HepG2 (cell line): ENCODE measurements around the gene TVP23C. TPM values are rescaled to one million over a fixed set of nuclear protein-coding genes. Genes with fewer than 3 reads are reported as not detected.

Experiments
- ATAC-seq: fragments of 200-7000 bp; cut with Tn5 transposase; 3 replicates; pipeline ENCODE4 v1.9.1; 2020; ENCODE audit warnings: mild to moderate bottlenecking, moderate library complexity
- BruUV-seq: library from RNA; stranded (reverse); fragments of 400-500 nt; replicated peaks from 2 replicates; lab custom pipeline; 2021; lab: Mats Ljungman, UMichigan
- CTCF ChIA-PET: fragments of 300-600 bp; formaldehyde crosslinking; extraction: SDS; loops from one replicate; lab custom pipeline; 2021; ENCODE audit warnings: low total read pairs, inconsistent platforms, low intra/inter-chr PET ratio; lab: Yijun Ruan, JAX
- POLR2A ChIA-PET: fragments of 350-600 bp; sonication (Branson Sonifier 250); formaldehyde crosslinking; loops from one replicate; lab custom pipeline; 2020; ENCODE audit warnings: antibody characterized with exemption, inconsistent platforms; lab: Yijun Ruan, JAX
- DNase-seq: peaks from one replicate; pipeline ENCODE4 v3.0.0-alpha.2; 2015; ENCODE audit warnings: low spot score
- FAIRE-seq: peaks from 3 replicates; lab custom pipeline; 2011; peaks lifted over from hg19 to GRCh38; lab: Jason Lieb, UNC
- H2AFZ ChIP-seq: one replicate; pipeline ENCODE4 v1.6.1; 2011; ENCODE audit warnings: low read length, inconsistent platforms
- H3K27ac ChIP-seq: fragments of 300-600 bp; 3 replicates; pipeline ENCODE4 v1.8.0; 2011; ENCODE audit warnings: mixed run types, mild to moderate bottlenecking, mixed read lengths, low read length, inconsistent platforms; ENCODE audit not compliant: insufficient read depth; ENCODE audit errors: extremely low read length
- H3K27me3 ChIP-seq, 2 experiments: fragments of 200-600 bp in 1 of 2; 2 replicates in 1 of 2; 3 replicates in 1 of 2; pipeline versions ENCODE4 v1.6.0 to v1.8.0; 2011; ENCODE audit warnings: low read length in 2 of 2, mild to moderate bottlenecking in 2 of 2, moderate library complexity in 2 of 2, inconsistent platforms in 1 of 2; ENCODE audit not compliant: insufficient read depth in 2 of 2, control insufficient read depth in 1 of 2
- H3K36me3 ChIP-seq, 2 experiments: fragments of 200-600 bp in 1 of 2; replicated peaks in 1 of 2; 2 replicates in 1 of 2; 3 replicates in 1 of 2; pipeline versions ENCODE4 v1.5.1 to v1.8.0; 2011; ENCODE audit warnings: low read length in 2 of 2, inconsistent platforms in 1 of 2; ENCODE audit not compliant: insufficient read depth in 2 of 2, control insufficient read depth in 1 of 2
- H3K4me1 ChIP-seq: 2 replicates; pipeline ENCODE4 v1.5.1; 2012; ENCODE audit warnings: low read length, inconsistent platforms; ENCODE audit not compliant: insufficient read depth
- H3K4me2 ChIP-seq: 2 replicates; pipeline ENCODE4 v1.6.0; 2011; ENCODE audit warnings: low read depth, low read length, inconsistent platforms
- H3K4me3 ChIP-seq, 3 experiments: fragments of 200-600 bp in 1 of 3; sonication (generic), shearing (Covaris generic) in 1 of 3; replicated peaks in 1 of 3; 2 replicates each; pipeline ENCODE4 v1.5.1; 2011 to 2016; ENCODE audit warnings: low read length in 3 of 3, inconsistent platforms in 2 of 3, low read depth in 2 of 3, mild to moderate bottlenecking in 2 of 3, control low read depth in 1 of 3, mixed read lengths in 1 of 3; ENCODE audit not compliant: insufficient read depth in 1 of 3
- H3K79me2 ChIP-seq: one replicate; pipeline ENCODE4 v1.6.1; 2011; ENCODE audit warnings: low read length, inconsistent platforms; ENCODE audit not compliant: insufficient read depth
- H3K9ac ChIP-seq: 2 replicates; pipeline ENCODE4 v1.6.0; 2011; ENCODE audit warnings: mild to moderate bottlenecking, low read depth, low read length, inconsistent platforms; ENCODE audit not compliant: insufficient read depth
- H3K9me3 ChIP-seq: 2 replicates; pipeline ENCODE4 v1.5.1; 2012; ENCODE audit warnings: mild to moderate bottlenecking, low read length
- H4K20me1 ChIP-seq: 2 replicates; pipeline ENCODE4 v1.6.0; 2011; ENCODE audit warnings: inconsistent platforms, mild to moderate bottlenecking, low read length, moderate library complexity; ENCODE audit not compliant: insufficient read depth
- CBFB ChIP-seq: sonication (generic); formaldehyde crosslinking; IDR thresholded peaks from 2 replicates; pipeline ENCODE4 v1.4.0; 2020; ENCODE audit warnings: missing genetic modification reagents
- PCBP2 ChIP-seq: fragments of 200-400 bp; formaldehyde crosslinking; optimal IDR thresholded peaks from 2 replicates; pipeline ENCODE3; 2018; ENCODE audit warnings: low read length, low read depth; ENCODE audit not compliant: poor library complexity, severe bottlenecking
- TCF7 ChIP-seq: sonication (generic); IDR thresholded peaks from 2 replicates; pipeline ENCODE4 v1.6.1; 2016; ENCODE audit warnings: antibody characterized with exemption, low read depth
- ZNF224 ChIP-seq: sonication (generic); formaldehyde crosslinking; IDR thresholded peaks from 2 replicates; pipeline ENCODE4 v1.5.0; 2020; ENCODE audit warnings: mild to moderate bottlenecking, missing genetic modification reagents
- ZNF382 ChIP-seq: sonication (generic); formaldehyde crosslinking; IDR thresholded peaks from 2 replicates; pipeline ENCODE4 v1.5.0; 2020; ENCODE audit warnings: missing genetic modification reagents, mild to moderate bottlenecking, borderline replicate concordance
- ZNF468 ChIP-seq: sonication (generic); formaldehyde crosslinking; IDR thresholded peaks from 2 replicates; pipeline ENCODE4 v1.8.0; 2022; ENCODE audit warnings: mild to moderate bottlenecking, moderate library complexity, missing genetic modification reagents
- ZNF546 ChIP-seq: sonication (generic); formaldehyde crosslinking; conservative IDR thresholded peaks from 2 replicates; pipeline ENCODE4 v1.8.1; 2023; ENCODE audit warnings: mild to moderate bottlenecking, missing genetic modification reagents
- ZNF674 ChIP-seq: sonication (generic); formaldehyde crosslinking; IDR thresholded peaks from 2 replicates; pipeline ENCODE4 v1.5.0; 2020; ENCODE audit warnings: low read depth, mild to moderate bottlenecking, missing genetic modification reagents
- ZNF724P ChIP-seq: sonication (generic); formaldehyde crosslinking; IDR thresholded peaks from 2 replicates; pipeline ENCODE4 v1.8.0; 2022; ENCODE audit warnings: missing genetic modification reagents, borderline replicate concordance
- WGBS: methylation state at CpG from one replicate; pipeline ENCODE4 v1.1.6; 2017; ENCODE audit warnings: low lambda C conversion rate; 5-methylcytosine and 5-hydroxymethylcytosine counted together
- in situ Hi-C: cut with HindIII; loops from 2 replicates; pipeline ENCODE4 v1.10.0; 2017; ENCODE audit warnings: low pct_unique_long_range_greater_than_20kb; ENCODE audit not compliant: extremely low pct_ligation_motif_present
- intact Hi-C: fragments of 100-400 bp; cut with micrococcal nuclease; formaldehyde crosslinking; loops from one replicate; pipeline ENCODE4 v1.10.0; 2022; ENCODE audit not compliant: unreplicated experiment
- polyA plus RNA-seq, 8 experiments: library from polyadenylated mRNA; depleted of rRNA in 3 of 8; stranded (reverse) in 7 of 8; unstranded in 1 of 8; fragments of >200 nt; fragmentation: Illumina TruSeq in 4 of 8; extraction: Trizol in 4 of 8; gene quantifications; 2 replicates each; pipeline versions ENCODE4 v1.2.1 to v1.2.3, GENCODE V29; 2011 to 2016; ENCODE audit warnings: low read depth in 4 of 8, missing spikeins in 1 of 8, mixed read lengths in 1 of 8; ENCODE audit not compliant: insufficient read depth in 1 of 8
- total RNA-seq, 5 experiments: library from RNA; depleted of rRNA; stranded (reverse); fragments of >200 nt; fragmentation: Illumina TruSeq; extraction: Trizol; gene quantifications; 2 replicates each; pipeline ENCODE4 v1.2.3, GENCODE V29; 2016; ENCODE audit warnings: low read depth in 1 of 5
- TF ChIP-seq, protein P1 (sequence below): sonication (generic); formaldehyde crosslinking; IDR thresholded peaks from 2 replicates; pipeline ENCODE4 v1.5.1; 2020; ENCODE audit warnings: mild to moderate bottlenecking, missing genetic modification reagents, borderline replicate concordance
- TF ChIP-seq, protein P2 (sequence below): sonication (generic); formaldehyde crosslinking; IDR thresholded peaks from 2 replicates; pipeline ENCODE4 v1.4.0; 2020; ENCODE audit warnings: missing genetic modification reagents
- TF ChIP-seq, protein P3 (sequence below): sonication (generic); formaldehyde crosslinking; IDR thresholded peaks from 2 replicates; pipeline ENCODE4 v1.8.0; 2022; ENCODE audit warnings: mild to moderate bottlenecking, missing genetic modification reagents
- TF ChIP-seq, protein P4 (sequence below): sonication (generic); formaldehyde crosslinking; IDR thresholded peaks from 2 replicates; pipeline ENCODE4 v1.4.0; 2020; ENCODE audit warnings: missing genetic modification reagents

The TVP23C gene
- total and polyA plus RNA-seq, 2 of the 13 experiments (the other 11 are each of a cell fraction or from before 2014, with no cell fraction given), result 10.4 to 28.2 TPM

DNA sequence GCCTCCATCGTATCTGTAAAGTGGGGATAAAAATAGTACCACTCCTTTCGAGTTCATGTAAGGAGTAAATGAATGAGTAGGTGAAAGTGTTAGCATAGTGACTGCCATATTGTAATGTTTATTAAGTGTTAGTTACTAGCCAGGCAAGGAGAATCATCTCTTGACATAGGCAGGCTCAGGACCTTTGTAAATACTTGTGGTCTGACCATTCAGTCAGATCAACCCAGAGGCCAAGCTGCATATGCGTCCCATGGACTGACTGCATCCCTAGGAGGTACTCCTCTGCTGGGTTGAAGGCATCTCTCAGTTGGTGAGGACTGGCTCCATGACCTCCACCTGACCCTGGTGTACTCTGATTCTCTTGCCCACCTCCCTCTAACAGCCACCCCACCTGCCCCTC, 55.4 kb downstream of the TVP23C start (continued):
- TF ChIP-seq, protein P1, sequence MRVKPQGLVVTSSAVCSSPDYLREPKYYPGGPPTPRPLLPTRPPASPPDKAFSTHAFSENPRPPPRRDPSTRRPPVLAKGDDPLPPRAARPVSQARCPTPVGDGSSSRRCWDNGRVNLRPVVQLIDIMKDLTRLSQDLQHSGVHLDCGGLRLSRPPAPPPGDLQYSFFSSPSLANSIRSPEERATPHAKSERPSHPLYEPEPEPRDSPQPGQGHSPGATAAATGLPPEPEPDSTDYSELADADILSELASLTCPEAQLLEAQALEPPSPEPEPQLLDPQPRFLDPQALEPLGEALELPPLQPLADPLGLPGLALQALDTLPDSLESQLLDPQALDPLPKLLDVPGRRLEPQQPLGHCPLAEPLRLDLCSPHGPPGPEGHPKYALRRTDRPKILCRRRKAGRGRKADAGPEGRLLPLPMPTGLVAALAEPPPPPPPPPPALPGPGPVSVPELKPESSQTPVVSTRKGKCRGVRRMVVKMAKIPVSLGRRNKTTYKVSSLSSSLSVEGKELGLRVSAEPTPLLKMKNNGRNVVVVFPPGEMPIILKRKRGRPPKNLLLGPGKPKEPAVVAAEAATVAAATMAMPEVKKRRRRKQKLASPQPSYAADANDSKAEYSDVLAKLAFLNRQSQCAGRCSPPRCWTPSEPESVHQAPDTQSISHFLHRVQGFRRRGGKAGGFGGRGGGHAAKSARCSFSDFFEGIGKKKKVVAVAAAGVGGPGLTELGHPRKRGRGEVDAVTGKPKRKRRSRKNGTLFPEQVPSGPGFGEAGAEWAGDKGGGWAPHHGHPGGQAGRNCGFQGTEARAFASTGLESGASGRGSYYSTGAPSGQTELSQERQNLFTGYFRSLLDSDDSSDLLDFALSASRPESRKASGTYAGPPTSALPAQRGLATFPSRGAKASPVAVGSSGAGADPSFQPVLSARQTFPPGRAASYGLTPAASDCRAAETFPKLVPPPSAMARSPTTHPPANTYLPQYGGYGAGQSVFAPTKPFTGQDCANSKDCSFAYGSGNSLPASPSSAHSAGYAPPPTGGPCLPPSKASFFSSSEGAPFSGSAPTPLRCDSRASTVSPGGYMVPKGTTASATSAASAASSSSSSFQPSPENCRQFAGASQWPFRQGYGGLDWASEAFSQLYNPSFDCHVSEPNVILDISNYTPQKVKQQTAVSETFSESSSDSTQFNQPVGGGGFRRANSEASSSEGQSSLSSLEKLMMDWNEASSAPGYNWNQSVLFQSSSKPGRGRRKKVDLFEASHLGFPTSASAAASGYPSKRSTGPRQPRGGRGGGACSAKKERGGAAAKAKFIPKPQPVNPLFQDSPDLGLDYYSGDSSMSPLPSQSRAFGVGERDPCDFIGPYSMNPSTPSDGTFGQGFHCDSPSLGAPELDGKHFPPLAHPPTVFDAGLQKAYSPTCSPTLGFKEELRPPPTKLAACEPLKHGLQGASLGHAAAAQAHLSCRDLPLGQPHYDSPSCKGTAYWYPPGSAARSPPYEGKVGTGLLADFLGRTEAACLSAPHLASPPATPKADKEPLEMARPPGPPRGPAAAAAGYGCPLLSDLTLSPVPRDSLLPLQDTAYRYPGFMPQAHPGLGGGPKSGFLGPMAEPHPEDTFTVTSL (CRISPR knock-in tag), result no peak
- TF ChIP-seq ZNF724P, result no peak
- TF ChIP-seq, protein P2, sequence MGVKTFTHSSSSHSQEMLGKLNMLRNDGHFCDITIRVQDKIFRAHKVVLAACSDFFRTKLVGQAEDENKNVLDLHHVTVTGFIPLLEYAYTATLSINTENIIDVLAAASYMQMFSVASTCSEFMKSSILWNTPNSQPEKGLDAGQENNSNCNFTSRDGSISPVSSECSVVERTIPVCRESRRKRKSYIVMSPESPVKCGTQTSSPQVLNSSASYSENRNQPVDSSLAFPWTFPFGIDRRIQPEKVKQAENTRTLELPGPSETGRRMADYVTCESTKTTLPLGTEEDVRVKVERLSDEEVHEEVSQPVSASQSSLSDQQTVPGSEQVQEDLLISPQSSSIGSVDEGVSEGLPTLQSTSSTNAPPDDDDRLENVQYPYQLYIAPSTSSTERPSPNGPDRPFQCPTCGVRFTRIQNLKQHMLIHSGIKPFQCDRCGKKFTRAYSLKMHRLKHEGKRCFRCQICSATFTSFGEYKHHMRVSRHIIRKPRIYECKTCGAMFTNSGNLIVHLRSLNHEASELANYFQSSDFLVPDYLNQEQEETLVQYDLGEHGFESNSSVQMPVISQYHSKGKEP (CRISPR knock-in tag), result no peak
- TF ChIP-seq, all 625 proteins: peak for 0

DNA sequence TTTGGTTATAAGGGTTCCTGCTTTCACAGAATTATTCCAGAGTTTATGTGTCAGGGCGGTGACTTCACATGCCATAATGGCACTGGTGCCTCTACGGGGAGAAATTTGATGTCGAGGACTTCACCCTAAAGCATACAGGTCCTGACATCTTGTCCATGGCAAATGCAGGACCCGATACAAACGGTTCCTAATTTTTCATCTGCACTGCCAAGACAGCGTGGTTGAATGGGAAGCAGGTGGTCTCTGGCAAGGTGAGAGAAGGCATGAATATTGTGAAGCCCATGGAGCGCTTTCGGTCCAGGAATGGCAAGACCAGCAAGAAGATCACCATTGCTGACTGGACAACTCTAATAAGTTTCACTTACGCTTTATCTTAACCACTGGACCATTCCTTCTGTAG, 56.3 kb downstream of the TVP23C start:
- no peaks in the 10 kb centered on the region for H3K4me1 ChIP-seq
- no peak overlapping the region for H3K27ac ChIP-seq
- POLR2A ChIA-PET, result no interaction called here
- ATAC-seq (no peak), DNase-seq (no peak), FAIRE-seq (no peak)
- no peaks in the 10 kb centered on the region for H3K9me3 ChIP-seq
- H3K36me3 ChIP-seq, result peaks cover 6 to 40% of the 10 kb centered on the region in 2 experiments
- in situ Hi-C loops, result no loop called here
- H3K79me2 ChIP-seq, result no peaks in the 10 kb centered on the region
- H3K4me2 ChIP-seq, result no peak overlapping the region
- H4K20me1 ChIP-seq, result no peaks in the 10 kb centered on the region
- no peak overlapping the region for H2AFZ ChIP-seq
- H3K4me3 ChIP-seq, result no peak overlapping the region
- intact Hi-C loops, result no loop called here
- BruUV-seq, result no TSS peak
- CTCF ChIA-PET, result no interaction called here
- H3K9ac ChIP-seq, result no peak overlapping the region
- no peaks in the 10 kb centered on the region for H3K27me3 ChIP-seq
- WGBS, result 100% methylated on average over 6 of the region's 9 CpGs
- no peak for TF ChIP-seq TCF7
- no peak for TF ChIP-seq PCBP2
- TF ChIP-seq ZNF468 (CRISPR knock-in tag), result no peak
- no peak for TF ChIP-seq ZNF382 (CRISPR knock-in tag)
- no peak for TF ChIP-seq ZNF546
- no peak for TF ChIP-seq CBFB (CRISPR knock-in tag)
- TF ChIP-seq, protein P3, sequence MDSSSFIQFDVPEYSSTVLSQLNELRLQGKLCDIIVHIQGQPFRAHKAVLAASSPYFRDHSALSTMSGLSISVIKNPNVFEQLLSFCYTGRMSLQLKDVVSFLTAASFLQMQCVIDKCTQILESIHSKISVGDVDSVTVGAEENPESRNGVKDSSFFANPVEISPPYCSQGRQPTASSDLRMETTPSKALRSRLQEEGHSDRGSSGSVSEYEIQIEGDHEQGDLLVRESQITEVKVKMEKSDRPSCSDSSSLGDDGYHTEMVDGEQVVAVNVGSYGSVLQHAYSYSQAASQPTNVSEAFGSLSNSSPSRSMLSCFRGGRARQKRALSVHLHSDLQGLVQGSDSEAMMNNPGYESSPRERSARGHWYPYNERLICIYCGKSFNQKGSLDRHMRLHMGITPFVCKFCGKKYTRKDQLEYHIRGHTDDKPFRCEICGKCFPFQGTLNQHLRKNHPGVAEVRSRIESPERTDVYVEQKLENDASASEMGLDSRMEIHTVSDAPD (CRISPR knock-in tag), result no peak
- TF ChIP-seq ZNF224 (CRISPR knock-in tag), result no peak
- TF ChIP-seq ZNF674 (CRISPR knock-in tag), result no peak
- TF ChIP-seq, protein P4, sequence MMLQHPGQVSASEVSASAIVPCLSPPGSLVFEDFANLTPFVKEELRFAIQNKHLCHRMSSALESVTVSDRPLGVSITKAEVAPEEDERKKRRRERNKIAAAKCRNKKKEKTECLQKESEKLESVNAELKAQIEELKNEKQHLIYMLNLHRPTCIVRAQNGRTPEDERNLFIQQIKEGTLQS (CRISPR knock-in tag), result no peak
